ENCODE results near the gene PTPRM.

PTPRM gene

DNA sequence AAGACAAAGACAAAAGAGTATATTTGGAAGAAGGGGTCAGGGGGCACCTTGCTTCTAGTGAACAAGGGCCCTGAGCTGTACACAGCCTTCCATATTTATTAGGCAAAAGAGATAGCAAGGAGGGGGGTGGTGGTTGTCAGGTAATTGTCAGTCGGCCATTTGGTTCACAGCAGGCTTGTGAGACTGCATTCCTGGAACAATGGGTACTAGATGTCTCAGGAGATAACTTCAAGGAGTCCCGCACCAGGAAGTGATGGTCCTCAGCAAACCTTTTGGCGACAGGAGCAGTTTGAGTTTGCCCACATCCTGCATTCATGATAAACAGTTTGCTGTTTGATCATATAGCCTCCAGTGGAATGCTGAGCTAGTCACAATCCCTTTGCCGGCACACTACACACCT lies 665.7 kb downstream of the PTPRM start:
- Histone ChIP-seq H3K4me3 (ENCODE audit: low read depth, low read length) (no peak overlapping the region), H3K36me3 (ENCODE audit: control insufficient read depth in 2 of 2, insufficient read depth in 1 of 2, low read length in 2 of 2) (no peaks in the 10 kb centered on the region), H3K4me1 (ENCODE audit: control insufficient read depth, insufficient read depth, low read length) (no peaks in the 10 kb centered on the region), H3K27ac (ENCODE audit: extremely low read depth, low read depth, low read length) (no peak overlapping the region), H3K9me3 (ENCODE audit: control insufficient read depth, insufficient read depth, low read depth, low read length) (no peaks in the 10 kb centered on the region)
- POLR2A ChIA-PET, result no interaction called here
- CTCF ChIA-PET, result no interaction called here
- no peak for TF ChIP-seq ZNF701 (tag by site-specific recombination; IDR thresholded peaks at IDR 0.05)

DNA sequence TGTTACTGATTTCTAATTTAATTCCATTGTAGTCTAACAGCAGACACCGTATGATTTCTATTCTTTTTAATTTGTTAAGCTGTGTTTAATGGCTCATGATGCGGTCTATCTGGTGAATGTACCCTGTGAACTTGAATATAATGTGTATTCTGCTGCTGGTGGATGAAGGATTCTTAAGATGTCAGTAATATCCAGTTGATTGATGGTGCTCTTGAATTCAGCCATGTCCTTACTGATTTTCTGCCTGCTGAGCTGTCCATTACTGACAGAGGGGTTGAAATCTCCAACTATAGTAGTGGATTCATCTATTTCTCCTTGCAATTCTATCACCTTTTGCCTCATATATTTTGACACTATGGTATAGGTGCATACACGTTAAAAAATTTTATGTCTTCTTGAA lies 668.8 kb downstream of the PTPRM start:
- Histone ChIP-seq H3K36me3 (ENCODE audit: control insufficient read depth in 2 of 2, insufficient read depth in 1 of 2, low read length in 2 of 2) (no peaks in the 10 kb centered on the region), H3K4me3 (ENCODE audit: low read depth, low read length) (no peak overlapping the region), H3K4me1 (ENCODE audit: control insufficient read depth, insufficient read depth, low read length) (no peaks in the 10 kb centered on the region), H3K9me3 (ENCODE audit: control insufficient read depth, insufficient read depth, low read depth, low read length) (no peaks in the 10 kb centered on the region), H3K27ac (ENCODE audit: extremely low read depth, low read depth, low read length) (no peak overlapping the region)
- ChIA-PET POLR2A (interaction anchor here (0.7 kb wide), 1 partner anchor 1233 kb away, joined by 3 read pairs; no protein-coding TSS in a partner anchor), CTCF (interaction anchor here (1.4 kb wide), 1 partner anchor 154 kb away, joined by 3 read pairs; no protein-coding TSS in a partner anchor)
- no peak for TF ChIP-seq ZNF223 (tag by site-specific recombination; IDR thresholded peaks at IDR 0.05)

DNA sequence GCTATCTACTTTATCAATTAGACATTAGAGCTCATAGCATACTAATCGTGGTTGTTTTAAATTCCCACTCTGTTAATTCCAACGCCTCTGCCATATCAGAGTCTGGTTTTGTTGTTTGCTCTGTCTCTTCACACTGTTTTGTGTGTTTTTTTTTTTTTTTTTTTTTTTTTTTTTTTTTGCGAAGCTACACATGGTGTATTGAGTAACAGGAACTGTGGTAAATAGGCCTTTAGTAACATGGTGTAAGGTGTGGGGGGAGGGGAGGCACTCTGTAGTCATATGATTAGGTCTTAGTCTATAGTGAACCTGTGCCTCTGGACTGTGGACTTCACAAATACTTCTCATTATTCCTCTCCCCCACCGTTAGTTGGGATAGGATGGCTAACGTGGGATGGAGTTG lies 671.4 kb downstream of the PTPRM start:
- no peak overlapping the region for H3K27ac ChIP-seq (ENCODE audit: extremely low read depth, low read depth, low read length)
- H3K9me3 ChIP-seq (ENCODE audit: control insufficient read depth, insufficient read depth, low read depth, low read length), result no peaks in the 10 kb centered on the region
- TF ChIP-seq ZNF24 (tag by site-specific recombination; IDR thresholded peaks at IDR 0.05) (no peak), ZNF311 (tag by site-specific recombination; IDR thresholded peaks at IDR 0.05; ENCODE audit: borderline replicate concordance) (no peak), ZNF654 (tag by site-specific recombination; IDR thresholded peaks at IDR 0.05; ENCODE audit: low read depth) (no peak), ZSCAN23 (tag by site-specific recombination; IDR thresholded peaks at IDR 0.05) (no peak), ZNF248 (tag by site-specific recombination; IDR thresholded peaks at IDR 0.05) (no peak), ZNF792 (tag by site-specific recombination; IDR thresholded peaks at IDR 0.05) (no peak), ZNF555 (tag by site-specific recombination; conservative IDR thresholded peaks at IDR 0.05) (no peak), SP3 (tag by site-specific recombination; IDR thresholded peaks at IDR 0.05) (no peak), ZNF169 (tag by site-specific recombination; IDR thresholded peaks at IDR 0.05) (no peak), ZNF366 (tag by site-specific recombination; conservative IDR thresholded peaks at IDR 0.05) (no peak), EGR2 (tag by site-specific recombination; IDR thresholded peaks at IDR 0.05; ENCODE audit: low read depth) (no peak)
- TF ChIP-seq, protein P1, sequence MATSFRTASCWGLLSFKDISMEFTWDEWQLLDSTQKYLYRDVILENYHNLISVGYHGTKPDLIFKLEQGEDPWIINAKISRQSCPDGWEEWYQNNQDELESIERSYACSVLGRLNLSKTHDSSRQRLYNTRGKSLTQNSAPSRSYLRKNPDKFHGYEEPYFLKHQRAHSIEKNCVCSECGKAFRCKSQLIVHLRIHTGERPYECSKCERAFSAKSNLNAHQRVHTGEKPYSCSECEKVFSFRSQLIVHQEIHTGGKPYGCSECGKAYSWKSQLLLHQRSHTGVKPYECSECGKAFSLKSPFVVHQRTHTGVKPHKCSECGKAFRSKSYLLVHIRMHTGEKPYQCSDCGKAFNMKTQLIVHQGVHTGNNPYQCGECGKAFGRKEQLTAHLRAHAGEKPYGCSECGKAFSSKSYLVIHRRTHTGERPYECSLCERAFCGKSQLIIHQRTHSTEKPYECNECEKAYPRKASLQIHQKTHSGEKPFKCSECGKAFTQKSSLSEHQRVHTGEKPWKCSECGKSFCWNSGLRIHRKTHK (tag by site-specific recombination; IDR thresholded peaks at IDR 0.05), result no peak
- CTCF ChIA-PET, result no interaction called here
- H3K36me3 ChIP-seq (ENCODE audit: control insufficient read depth in 2 of 2, insufficient read depth in 1 of 2, low read length in 2 of 2), result no peaks in the 10 kb centered on the region
- 0 out of 2 replicates have a peak, but pooled peaks cover 2% of the 10 kb centered on the region for H3K4me1 ChIP-seq (ENCODE audit: control insufficient read depth, insufficient read depth, low read length)
- H3K4me3 ChIP-seq (ENCODE audit: low read depth, low read length), result no peak overlapping the region
- POLR2A ChIA-PET, result no interaction called here

DNA sequence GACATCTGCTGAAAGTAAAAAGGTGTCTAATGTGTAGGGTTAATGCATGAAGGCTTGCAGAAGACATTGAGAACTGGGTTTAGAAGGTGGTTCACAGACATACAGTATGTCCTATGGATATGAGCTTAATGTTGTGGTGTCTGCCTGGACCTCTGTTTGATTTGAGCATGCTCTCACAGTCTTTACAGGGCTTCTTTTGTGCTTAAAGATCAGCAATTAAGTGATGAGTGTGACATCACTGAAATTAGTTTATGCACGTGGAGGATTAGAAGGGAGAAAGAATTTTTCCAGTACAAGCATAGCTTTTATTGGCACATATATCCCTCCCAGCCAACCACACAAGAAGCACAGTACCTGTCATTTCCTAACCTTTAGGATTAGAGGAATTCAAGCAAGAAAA lies 674.6 kb downstream of the PTPRM start:
- no peak overlapping the region for H3K27ac ChIP-seq (ENCODE audit: extremely low read depth, low read depth, low read length)
- TF ChIP-seq ZNF677 (tag by site-specific recombination; IDR thresholded peaks at IDR 0.05), result no peak
- no peak for TF ChIP-seq ZNF664 (tag by site-specific recombination; IDR thresholded peaks at IDR 0.05)
- TF ChIP-seq ZNF335 (tag by site-specific recombination; conservative IDR thresholded peaks at IDR 0.05), result no peak
- H3K4me3 ChIP-seq (ENCODE audit: low read depth, low read length), result no peak overlapping the region
- no peaks in the 10 kb centered on the region for H3K9me3 ChIP-seq (ENCODE audit: control insufficient read depth, insufficient read depth, low read depth, low read length)
- CTCF ChIA-PET, result no interaction called here
- 0 out of 2 replicates have a peak, but pooled peaks cover 2% of the 10 kb centered on the region for H3K4me1 ChIP-seq (ENCODE audit: control insufficient read depth, insufficient read depth, low read length)
- POLR2A ChIA-PET, result no interaction called here
- H3K36me3 ChIP-seq (ENCODE audit: control insufficient read depth in 2 of 2, insufficient read depth in 1 of 2, low read length in 2 of 2), result no peaks in the 10 kb centered on the region

All from HEK293 (cell line).